ENCODE results near the gene OBSCN. TPM values are rescaled to one million over a fixed set of nuclear protein-coding genes. Genes with fewer than 3 reads are reported as not detected.

Gene OBSCN
- total RNA-seq, 1 donor from 2014 or later = 10.2 TPM

DNA sequence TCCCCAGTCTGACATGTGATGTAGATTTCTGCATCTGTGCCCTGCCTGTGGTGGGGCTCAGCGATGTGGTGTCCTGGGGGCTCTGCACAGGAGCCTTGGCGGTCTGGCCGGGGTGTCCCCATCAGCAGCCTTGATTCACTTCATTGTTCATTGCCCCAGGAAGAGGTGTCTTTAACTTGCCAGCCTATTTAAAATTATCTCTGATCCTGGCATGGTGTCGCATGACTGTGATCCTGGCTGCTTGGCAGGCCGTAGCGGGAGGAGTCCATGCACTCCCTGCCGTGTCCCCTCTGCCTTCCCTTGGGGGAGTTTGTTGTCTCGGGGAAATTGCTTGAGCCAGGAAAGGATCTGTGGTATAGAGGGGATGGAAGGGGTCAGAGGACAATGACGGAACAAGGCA, 138.9 kb downstream of the OBSCN start:
- DNase-seq (ENCODE audit: low spot score) = no peak
- H3K27me3 Mint-ChIP-seq (ENCODE audit: low read depth) = no peaks in the 10 kb centered on the region
- no peaks in the 10 kb centered on the region for H3K9me3 Mint-ChIP-seq (ENCODE audit: low read depth)

DNA sequence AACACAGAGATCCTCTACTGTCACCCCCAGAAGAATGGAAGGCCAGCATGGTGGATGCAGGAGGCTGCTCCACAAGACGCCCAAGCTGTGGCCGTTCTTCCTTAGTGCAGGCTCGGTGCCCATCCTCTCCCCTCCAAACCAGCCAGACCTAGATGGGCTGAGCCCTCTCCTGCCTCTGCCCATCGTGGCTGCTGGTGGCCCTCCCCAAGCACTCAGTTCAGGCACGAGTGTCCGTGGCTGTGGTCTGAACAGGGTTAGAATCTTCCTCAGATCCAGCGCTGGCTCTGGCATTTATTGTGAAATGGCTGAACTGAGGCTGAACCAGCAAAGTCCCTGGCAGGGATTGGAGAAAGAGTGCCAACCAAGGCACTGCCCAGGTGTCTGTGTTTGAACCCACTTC, 139.3 kb downstream of the OBSCN start:
- no peak for DNase-seq (ENCODE audit: low spot score)
- Mint-ChIP-seq H3K27me3 (ENCODE audit: low read depth) (no peaks in the 10 kb centered on the region), H3K4me1 (ENCODE audit: low read depth) (peaks cover 2% of the 10 kb centered on the region), H3K9me3 (ENCODE audit: low read depth) (no peaks in the 10 kb centered on the region), H3K27ac (ENCODE audit: unreplicated experiment) (no peak overlapping the region), H3K4me3 (ENCODE audit: unreplicated experiment) (no peak overlapping the region), H3K36me3 (ENCODE audit: low read depth) (peaks cover 3% of the 10 kb centered on the region)
- TF ChIP-seq, protein P1, sequence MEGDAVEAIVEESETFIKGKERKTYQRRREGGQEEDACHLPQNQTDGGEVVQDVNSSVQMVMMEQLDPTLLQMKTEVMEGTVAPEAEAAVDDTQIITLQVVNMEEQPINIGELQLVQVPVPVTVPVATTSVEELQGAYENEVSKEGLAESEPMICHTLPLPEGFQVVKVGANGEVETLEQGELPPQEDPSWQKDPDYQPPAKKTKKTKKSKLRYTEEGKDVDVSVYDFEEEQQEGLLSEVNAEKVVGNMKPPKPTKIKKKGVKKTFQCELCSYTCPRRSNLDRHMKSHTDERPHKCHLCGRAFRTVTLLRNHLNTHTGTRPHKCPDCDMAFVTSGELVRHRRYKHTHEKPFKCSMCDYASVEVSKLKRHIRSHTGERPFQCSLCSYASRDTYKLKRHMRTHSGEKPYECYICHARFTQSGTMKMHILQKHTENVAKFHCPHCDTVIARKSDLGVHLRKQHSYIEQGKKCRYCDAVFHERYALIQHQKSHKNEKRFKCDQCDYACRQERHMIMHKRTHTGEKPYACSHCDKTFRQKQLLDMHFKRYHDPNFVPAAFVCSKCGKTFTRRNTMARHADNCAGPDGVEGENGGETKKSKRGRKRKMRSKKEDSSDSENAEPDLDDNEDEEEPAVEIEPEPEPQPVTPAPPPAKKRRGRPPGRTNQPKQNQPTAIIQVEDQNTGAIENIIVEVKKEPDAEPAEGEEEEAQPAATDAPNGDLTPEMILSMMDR (IDR thresholded peaks at IDR 0.05) = no peak

More for the DNA sequence above, 138.9 kb downstream of the OBSCN start:
- Mint-ChIP-seq H3K4me1 (ENCODE audit: low read depth) (peaks cover 2% of the 10 kb centered on the region), H3K4me3 (ENCODE audit: unreplicated experiment) (no peak overlapping the region), H3K36me3 (ENCODE audit: low read depth) (peaks cover 3% of the 10 kb centered on the region), H3K27ac (ENCODE audit: unreplicated experiment) (no peak overlapping the region)
- TF ChIP-seq, protein P1 (IDR thresholded peaks at IDR 0.05) = no peak

DNA sequence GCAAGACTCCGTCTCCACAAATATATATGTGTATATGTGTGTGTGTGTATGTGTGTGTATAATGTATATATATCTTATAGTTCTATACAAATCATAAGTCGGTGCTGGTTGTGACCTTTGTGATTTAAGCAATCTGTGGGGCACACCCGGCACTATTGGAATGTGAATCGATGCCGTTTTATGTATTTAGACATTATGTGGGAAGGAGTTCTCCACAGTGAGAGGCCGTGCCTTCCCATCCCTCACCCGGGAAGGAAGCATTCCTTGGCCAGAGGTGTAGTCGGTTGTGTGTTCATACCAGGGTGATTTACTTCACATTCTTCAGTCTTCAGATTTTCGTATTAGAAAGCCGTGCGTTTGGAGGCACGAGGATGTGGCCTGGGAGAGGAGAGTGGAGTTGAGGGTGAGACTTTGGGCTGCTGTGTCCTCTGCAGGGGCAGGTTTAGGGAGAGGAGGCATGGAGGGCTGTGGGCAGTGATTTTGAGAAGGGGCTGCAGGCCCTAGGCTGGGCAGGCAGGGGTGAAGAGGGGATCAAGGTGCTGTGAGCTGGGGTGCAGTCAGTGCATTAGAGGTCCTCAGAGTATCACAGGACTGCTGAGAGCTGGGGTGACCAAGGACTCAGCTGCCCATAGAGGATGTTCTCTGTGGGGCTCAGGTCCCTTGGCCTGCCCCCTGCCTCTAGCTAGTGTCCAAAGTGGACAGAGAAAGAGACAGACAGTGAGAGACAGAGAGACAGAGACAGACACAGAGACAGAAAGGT, 141.0 kb downstream of the OBSCN start:
- H3K4me1 Mint-ChIP-seq (ENCODE audit: low read depth) = peaks cover 2% of the 10 kb centered on the region
- H3K27me3 Mint-ChIP-seq (ENCODE audit: low read depth) = no peaks in the 10 kb centered on the region
- no peak for DNase-seq (ENCODE audit: low spot score)
- H3K36me3 Mint-ChIP-seq (ENCODE audit: low read depth) = peaks cover 3% of the 10 kb centered on the region
- H3K27ac Mint-ChIP-seq (ENCODE audit: unreplicated experiment) = no peak overlapping the region
- H3K9me3 Mint-ChIP-seq (ENCODE audit: low read depth) = no peaks in the 10 kb centered on the region
- no peak overlapping the region for H3K4me3 Mint-ChIP-seq (ENCODE audit: unreplicated experiment)
- TF ChIP-seq, protein P1 (IDR thresholded peaks at IDR 0.05) = no peak

DNA sequence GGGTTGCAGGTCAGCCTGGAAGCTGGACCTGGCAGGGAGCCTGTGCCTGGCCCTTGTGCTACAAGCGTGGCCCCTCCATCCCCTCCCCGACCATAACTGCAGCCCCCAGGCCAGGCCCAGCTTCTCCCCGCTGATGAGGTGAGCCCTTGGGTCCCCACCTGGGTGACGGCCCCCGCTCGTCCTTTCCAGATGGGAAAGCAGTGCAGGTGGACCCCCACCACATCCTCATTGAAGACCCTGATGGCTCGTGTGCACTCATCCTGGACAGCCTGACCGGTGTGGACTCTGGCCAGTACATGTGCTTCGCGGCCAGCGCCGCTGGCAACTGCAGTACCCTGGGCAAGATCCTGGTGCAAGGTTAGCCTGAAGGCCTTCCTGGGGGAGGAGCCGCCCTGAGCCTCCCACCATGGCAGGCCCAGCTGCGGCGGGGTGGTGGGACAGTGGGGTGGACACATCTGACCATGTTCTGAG, 141.9 kb downstream of the OBSCN start:
- DNase-seq (ENCODE audit: low spot score) = peak; percentile 68
- TF ChIP-seq, protein P1 (IDR thresholded peaks at IDR 0.05) = no peak
- H3K9me3 Mint-ChIP-seq (ENCODE audit: low read depth) = no peaks in the 10 kb centered on the region

DNA sequence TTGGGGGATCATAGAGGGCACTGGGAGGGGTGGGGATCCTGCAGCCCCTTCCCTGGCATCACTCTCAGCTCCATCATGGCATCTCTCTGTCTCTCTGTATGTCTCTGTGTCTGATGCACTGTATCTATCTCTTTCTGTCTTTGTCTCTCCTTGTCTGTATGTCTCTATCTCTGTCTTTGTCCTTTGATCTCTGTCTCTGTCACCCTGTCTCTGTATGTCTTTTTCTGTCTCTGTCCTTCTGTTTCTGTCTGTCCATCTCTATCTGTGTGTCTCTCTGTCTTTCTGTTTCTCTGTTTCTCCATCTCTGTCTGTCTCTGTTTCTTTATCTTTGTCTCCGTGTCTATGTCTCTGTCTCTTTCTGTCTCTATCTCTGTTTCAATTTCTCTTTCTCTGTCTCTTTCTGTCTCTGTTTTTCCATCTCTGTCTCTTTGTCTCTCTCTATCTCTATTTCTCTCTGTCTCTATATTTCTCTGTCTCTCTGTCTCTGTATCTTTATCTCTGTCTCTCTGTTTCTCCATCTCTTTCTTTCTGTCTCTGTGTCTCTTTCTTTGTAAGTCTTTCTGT, 142.4 kb downstream of the OBSCN start:
- H3K36me3 Mint-ChIP-seq (ENCODE audit: low read depth) = peaks cover 3% of the 10 kb centered on the region
- no peaks in the 10 kb centered on the region for H3K27me3 Mint-ChIP-seq (ENCODE audit: low read depth)
- TF ChIP-seq, protein P1 (IDR thresholded peaks at IDR 0.05) = no peak

More for the DNA sequence above, 141.9 kb downstream of the OBSCN start:
- Mint-ChIP-seq H3K27me3 (ENCODE audit: low read depth) (no peaks in the 10 kb centered on the region), H3K36me3 (ENCODE audit: low read depth) (peaks cover 3% of the 10 kb centered on the region), H3K4me1 (ENCODE audit: low read depth) (no peaks in the 10 kb centered on the region), H3K27ac (ENCODE audit: unreplicated experiment) (no peak overlapping the region), H3K4me3 (ENCODE audit: unreplicated experiment) (no peak overlapping the region)

More for the DNA sequence above, 142.4 kb downstream of the OBSCN start:
- Mint-ChIP-seq H3K9me3 (ENCODE audit: low read depth) (no peaks in the 10 kb centered on the region), H3K27ac (ENCODE audit: unreplicated experiment) (no peak overlapping the region), H3K4me1 (ENCODE audit: low read depth) (no peaks in the 10 kb centered on the region), H3K4me3 (ENCODE audit: unreplicated experiment) (no peak overlapping the region)
- no peak for DNase-seq (ENCODE audit: low spot score)
